Left hindlimb (tissue), 1 donor: ENCODE data around the gene FCGR2B.
"Not testable (repeated sequence)": the region's sequence is repeated elsewhere in the genome, so short reads cannot be mapped to it uniquely, and the experiment has no call there.

Source experiments
- DNase-seq: peaks from one replicate; pipeline ENCODE4 v3.0.0-alpha.2; 2018

Gene FCGR2B

GRCh38 chr1:161706482-161707347 is 43.8 kb downstream of the FCGR2B start, which contains the start of gene FCRLA:
Gene FCRLA, plus strand, starts transcription at chr1:161707229. Its CDS starts 36 bp downstream, at chr1:161707265.
- no peak for DNase-seq

- no peak for DNase-seq
These were observed 44.6 kb downstream of the FCGR2B start for GRCh38 chr1:161707503-161707902.

GRCh38 chr1:161709373-161709772 is 46.4 kb downstream of the FCGR2B start:
- DNase-seq, result no peak

GRCh38 chr1:161710560-161710959 is 47.6 kb downstream of the FCGR2B start:
- DNase-seq, result no peak

- no peak for DNase-seq
These were observed 55.8 kb downstream of the FCGR2B start for GRCh38 chr1:161718559-161719324.

GRCh38 chr1:161719325-161719611 is 56.3 kb downstream of the FCGR2B start:
- DNase-seq, result no peak

- no peak for DNase-seq
These were observed 57.5 kb downstream of the FCGR2B start for GRCh38 chr1:161720422-161720821.

GRCh38 chr1:161720956-161721737 is 58.2 kb downstream of the FCGR2B start, which contains the start of gene FCRLB:
Gene FCRLB, plus strand, starts transcription at chr1:161721544. Its CDS starts 1,129 bp downstream, at chr1:161722673.
- no peak for DNase-seq

- DNase-seq, result no peak
These were observed 58.9 kb downstream of the FCGR2B start for GRCh38 chr1:161721738-161722343.

- DNase-seq, result no peak
These were observed 59.5 kb downstream of the FCGR2B start for GRCh38 chr1:161722406-161722805.

GRCh38 chr1:161723459-161724141 is 60.7 kb downstream of the FCGR2B start:
- no peak for DNase-seq

- DNase-seq, result not testable (repeated sequence)
These were observed 62.4 kb downstream of the FCGR2B start for GRCh38 chr1:161725258-161725907.

- DNase-seq, result peak; percentile 73
These were observed 63.0 kb downstream of the FCGR2B start for GRCh38 chr1:161725908-161726472.

GRCh38 chr1:161726473-161727255 is 63.7 kb downstream of the FCGR2B start:
- DNase-seq, result peak; percentile 96

- no peak for DNase-seq
These were observed 64.4 kb downstream of the FCGR2B start for GRCh38 chr1:161727256-161727924.
